Bronchial epithelial cell (primary cell): ENCODE results near the gene LEP. TPM values are rescaled to one million over a fixed set of nuclear protein-coding genes. Genes with fewer than 3 reads are reported as not detected.

Experiments used
- DNase-seq: peaks from one replicate; pipeline ENCODE4 v3.0.0-alpha.2; 2010; ENCODE audit warnings: low read depth
- FAIRE-seq: peaks from 2 replicates; lab custom pipeline; 2011; peaks lifted over from hg19 to GRCh38; lab: Jason Lieb, UNC
- H3K27me3 ChIP-seq: 2 replicates; pipeline ENCODE4 v1.5.1; 2011; ENCODE audit warnings: low read length; ENCODE audit not compliant: control insufficient read depth, insufficient read depth
- H3K36me3 ChIP-seq: 2 replicates; pipeline ENCODE4 v1.5.1; 2011; ENCODE audit warnings: low read length; ENCODE audit not compliant: control insufficient read depth, insufficient read depth
- H3K4me3 ChIP-seq: 2 replicates; pipeline ENCODE4 v1.5.1; 2011; ENCODE audit warnings: mild to moderate bottlenecking, low read depth, low read length, control low read depth
- CTCF ChIP-seq: IDR thresholded peaks from 2 replicates; pipeline ENCODE4 v1.5.1; 2011; ENCODE audit warnings: mild to moderate bottlenecking, moderate library complexity, low read length, control low read depth, inconsistent platforms; ENCODE audit not compliant: insufficient read depth, severe bottlenecking
- total RNA-seq: library from RNA; depleted of rRNA; stranded (reverse); fragments of >200 nt; gene quantifications from 2 replicates; pipeline ENCODE4 v1.2.1, GENCODE V29; 2014

Gene LEP
- total RNA-seq, 1 donor from 2014 or later = under 0.01 TPM

DNA sequence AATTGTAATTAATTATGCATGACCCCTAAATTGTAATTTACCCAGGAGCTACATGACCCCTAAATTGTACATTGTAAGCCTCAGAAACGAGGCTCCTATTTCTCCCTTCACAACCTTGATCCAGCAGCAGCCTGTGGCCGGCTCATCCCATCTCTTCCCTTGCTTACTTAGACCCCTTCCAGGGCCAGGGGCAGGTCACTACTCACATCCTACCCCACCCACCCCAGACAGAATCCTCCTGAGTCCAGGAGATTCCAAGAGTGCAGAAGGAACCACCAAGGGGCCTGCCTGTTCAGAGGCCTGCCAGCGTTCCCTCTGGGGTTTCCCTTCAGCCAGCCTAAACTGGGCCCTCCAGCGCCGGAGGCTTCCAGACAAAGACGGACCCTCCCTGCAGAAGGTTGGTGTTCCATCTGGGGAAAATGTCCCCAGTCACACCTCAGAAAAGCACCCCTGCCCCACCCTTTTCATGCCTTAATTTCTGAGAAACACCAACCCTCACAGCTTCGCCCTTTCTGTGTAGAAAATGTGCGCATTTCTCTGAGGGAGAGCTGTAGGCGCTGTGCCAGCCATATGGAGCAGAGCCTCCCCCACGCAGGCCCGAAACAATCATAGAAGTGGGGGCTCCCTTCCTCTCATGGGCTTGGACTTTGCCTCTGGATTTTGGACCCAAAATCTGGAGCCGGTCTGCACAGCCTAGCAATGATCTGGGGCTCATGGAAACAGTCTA, 19.2 kb downstream of the LEP start:
- no peak for DNase-seq
- Histone ChIP-seq H3K36me3 (no peaks in the 10 kb centered on the region), H3K27me3 (no peaks in the 10 kb centered on the region), H3K4me3 (no peak overlapping the region)
- FAIRE-seq = no peak
- TF ChIP-seq CTCF = no peak

GRCh38 chr7:128262273-128263028, 21.4 kb downstream of the LEP start:
- DNase-seq = no peak

GRCh38 chr7:128263420-128263819, 22.3 kb downstream of the LEP start:
- no peak for FAIRE-seq

More at GRCh38 chr7:128262273-128263028, 21.4 kb downstream of the LEP start:
- Histone ChIP-seq H3K27me3 (no peaks in the 10 kb centered on the region), H3K4me3 (no peak overlapping the region), H3K36me3 (no peaks in the 10 kb centered on the region)
- TF ChIP-seq CTCF = no peak
- peak; percentile 7 for FAIRE-seq

GRCh38 chr7:128264477-128264876, 23.4 kb downstream of the LEP start:
- no peak for FAIRE-seq
- H3K36me3 ChIP-seq = no peaks in the 10 kb centered on the region
- H3K27me3 ChIP-seq = no peaks in the 10 kb centered on the region
- H3K4me3 ChIP-seq = no peak overlapping the region
- no peak for TF ChIP-seq CTCF
- DNase-seq = no peak

More at GRCh38 chr7:128263420-128263819, 22.3 kb downstream of the LEP start:
- no peak overlapping the region for H3K4me3 ChIP-seq
- H3K36me3 ChIP-seq = no peaks in the 10 kb centered on the region
- H3K27me3 ChIP-seq = no peaks in the 10 kb centered on the region
- no peak for DNase-seq
- TF ChIP-seq CTCF = no peak

DNA sequence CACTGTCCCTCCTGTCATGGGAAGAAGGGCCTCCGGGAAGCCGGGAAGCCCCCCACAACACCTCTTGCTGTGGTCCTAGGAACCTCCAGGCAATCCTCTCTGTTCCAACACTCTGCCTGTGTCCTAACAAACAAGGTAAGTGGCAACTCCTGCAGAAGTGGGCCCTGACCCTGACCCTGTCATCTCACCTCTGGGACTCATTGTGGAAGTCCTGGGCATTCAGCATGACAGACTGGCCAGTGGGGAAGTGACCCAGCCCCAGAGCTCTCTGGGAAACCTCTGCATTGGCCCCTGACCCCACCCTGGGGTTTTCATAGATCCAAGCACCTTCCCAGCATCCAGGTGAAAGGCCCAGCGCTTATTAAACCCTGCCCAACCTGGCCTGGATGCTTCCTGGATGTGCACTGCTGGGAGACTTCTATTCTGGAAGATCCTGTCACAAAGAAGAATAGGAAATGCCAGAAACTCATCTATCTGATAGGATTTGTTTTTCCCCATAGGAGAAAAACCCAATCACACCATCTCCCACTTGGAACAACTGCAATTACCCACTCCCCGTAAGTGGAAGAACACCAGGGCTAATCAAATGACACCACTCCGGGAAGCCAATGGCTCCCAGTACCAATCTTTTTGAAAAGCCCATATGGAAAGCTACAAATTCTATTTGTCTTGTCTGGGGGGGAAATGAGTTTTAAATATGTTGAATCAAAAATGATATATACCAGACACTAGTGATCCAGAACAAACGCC, 24.3 kb downstream of the LEP start:
- H3K4me3 ChIP-seq = no peak overlapping the region
- no peaks in the 10 kb centered on the region for H3K27me3 ChIP-seq
- no peak for TF ChIP-seq CTCF
- FAIRE-seq = no peak
- DNase-seq = no peak
- H3K36me3 ChIP-seq = no peaks in the 10 kb centered on the region
